Ovary (tissue), 9 donors: ENCODE data around the gene ERI3. TPM values are rescaled to one million over a fixed set of nuclear protein-coding genes. Genes with fewer than 3 reads are reported as not detected.

Experiments used
- DNase-seq, 5 donors: peaks; one replicate each; pipeline ENCODE4 v3.0.0-alpha.2; 2019 to 2020
- H3K27ac ChIP-seq, 2 donors: fragments of 200-600 bp; one replicate each; pipeline versions ENCODE4 v1.5.1 to v1.8.0; 2019 to 2022
- H3K27me3 ChIP-seq: fragments of 200-600 bp; one replicate; pipeline ENCODE4 v1.8.0; 2022
- H3K36me3 ChIP-seq: fragments of 200-600 bp; sonication (generic); one replicate; pipeline ENCODE4 v1.5.1; 2019
- H3K4me1 ChIP-seq: one replicate; pipeline ENCODE4 v1.8.1; 2013; ENCODE audit warnings: mild to moderate bottlenecking, moderate library complexity; ENCODE audit not compliant: insufficient read depth
- H3K4me3 ChIP-seq: fragments of 200-600 bp; sonication (generic); one replicate; pipeline ENCODE4 v1.5.1; 2017
- H3K9me3 ChIP-seq, 2 donors: fragments of 200-600 bp in 1 of 2; sonication (generic) in 1 of 2; one replicate each; pipeline versions ENCODE4 v1.5.1 to v1.8.1; 2013 to 2019; ENCODE audit warnings: mild to moderate bottlenecking in 1 of 2, moderate library complexity in 1 of 2
- EP300 ChIP-seq: sonication (generic); formaldehyde crosslinking; IDR thresholded peaks from one replicate; pipeline ENCODE4 v1.6.1; 2017; ENCODE audit warnings: antibody characterized with exemption
- POLR2A ChIP-seq: fragments of 450-650 bp; IDR thresholded peaks from one replicate; pipeline ENCODE4 v1.6.1; 2017; ENCODE audit warnings: antibody characterized with exemption, mild to moderate bottlenecking, moderate library complexity
- WGBS, 3 donors: extraction: QIAGEN DNeasy Blood & Tissue Kit in 1 of 3; methylation state at CpG; one replicate each; pipeline versions ENCODE4 v1.1.5 to v1.1.7; 2013 to 2017; 5-methylcytosine and 5-hydroxymethylcytosine counted together
- intact Hi-C, 4 donors: fragments of 100-400 bp; cut with DNase I; formaldehyde crosslinking; loops; one replicate each; pipeline versions ENCODE4 v1.11.0 to v1.15.1; 2022 to 2023
- polyA plus RNA-seq, 2 donors: library from polyadenylated mRNA; stranded (reverse); fragments of 200-250 nt in 1 of 2; fragments of 350-450 nt in 1 of 2; fragmentation: Illumina TruSeq in 1 of 2; extraction: RNeasy Lipid Tissue Mini Kit (QIAGEN cat#74804) in 1 of 2; gene quantifications; one replicate each; pipeline ENCODE4 v1.2.3, GENCODE V29; 2013 to 2014
- total RNA-seq, 7 donors: library from RNA; depleted of rRNA in 2 of 7; stranded (reverse); fragments of >200 nt in 2 of 7; fragmentation: NEBNext Ultra II Directional in 3 of 7; extraction: Animal tissue kit (Norgen Biotek cat#: 25700) in 3 of 7; gene quantifications; one replicate each; pipeline versions ENCODE4 v1.1.0 to v1.2.4, GENCODE V29; 2016 to 2023
- TF ChIP-seq, protein P1 (sequence below), 3 donors: fragments of 450-650 bp in 2 of 3; fragments of 200-600 bp in 1 of 3; IDR thresholded peaks; one replicate each; pipeline versions ENCODE4 v1.5.1 to v1.8.0; 2016 to 2022; ENCODE audit warnings: antibody characterized with exemption in 3 of 3, mild to moderate bottlenecking in 1 of 3
- donor health status: DM: no; HTN: no; CAD: no; lungs with moderate emphysema.
- donor health status: DM: no; HTN: no; CAD: no.
- donor health status: Bipolar disorder and iron deficiency.
- donor health status: DM: yes; HTN: yes; CAD: no.
- donor health status: DM: no; HTN: no; CAD: no.
- donor health status: DM: yes; HTN: yes; CAD: no.

The ERI3 gene
- total and polyA plus RNA-seq, 9 donors, result 35.4 to 67.0 (median 48.9) TPM

DNA sequence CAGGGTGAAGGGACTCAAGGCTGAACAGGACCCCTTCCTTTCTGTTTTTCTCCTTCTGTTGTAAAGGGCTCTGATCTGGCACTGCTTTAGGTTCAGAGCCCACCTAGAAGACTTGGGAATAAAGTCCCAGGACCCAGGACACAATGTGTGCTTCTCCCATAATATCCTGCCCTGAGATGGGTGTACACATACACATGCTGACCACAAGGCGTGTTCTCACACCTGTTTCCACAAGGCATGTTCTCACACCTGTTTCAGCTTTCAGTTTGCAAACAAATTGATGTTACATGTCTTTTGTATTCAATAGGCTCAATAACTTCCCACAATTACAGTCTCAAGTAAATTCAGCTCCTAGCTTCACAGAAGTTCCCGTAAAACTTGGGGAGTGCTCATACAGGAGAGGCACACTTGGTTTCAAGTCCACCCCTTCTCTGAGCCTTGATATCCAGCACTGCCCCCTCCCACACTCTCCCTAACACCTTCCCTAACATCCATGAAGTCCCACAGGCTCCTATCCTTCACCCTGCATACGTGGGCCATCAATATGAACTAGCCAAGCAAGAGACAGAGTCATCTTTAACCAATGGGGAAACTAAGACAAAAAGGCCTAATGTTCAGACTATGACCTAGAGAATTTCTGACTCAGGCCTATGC is 41.7 kb downstream of the ERI3 start:
- Histone ChIP-seq H3K36me3 (no peaks in the 10 kb centered on the region), H3K27ac (no peak overlapping the region), H3K4me3 (no peak overlapping the region), H3K27me3 (no peaks in the 10 kb centered on the region), H3K4me1 (no peaks in the 10 kb centered on the region), H3K9me3 (no peaks in the 10 kb centered on the region)
- WGBS, 3 donors, result 83 to 92% (median 91%) methylated on average over 3 of the region's 3 CpGs
- TF ChIP-seq, protein P1, sequence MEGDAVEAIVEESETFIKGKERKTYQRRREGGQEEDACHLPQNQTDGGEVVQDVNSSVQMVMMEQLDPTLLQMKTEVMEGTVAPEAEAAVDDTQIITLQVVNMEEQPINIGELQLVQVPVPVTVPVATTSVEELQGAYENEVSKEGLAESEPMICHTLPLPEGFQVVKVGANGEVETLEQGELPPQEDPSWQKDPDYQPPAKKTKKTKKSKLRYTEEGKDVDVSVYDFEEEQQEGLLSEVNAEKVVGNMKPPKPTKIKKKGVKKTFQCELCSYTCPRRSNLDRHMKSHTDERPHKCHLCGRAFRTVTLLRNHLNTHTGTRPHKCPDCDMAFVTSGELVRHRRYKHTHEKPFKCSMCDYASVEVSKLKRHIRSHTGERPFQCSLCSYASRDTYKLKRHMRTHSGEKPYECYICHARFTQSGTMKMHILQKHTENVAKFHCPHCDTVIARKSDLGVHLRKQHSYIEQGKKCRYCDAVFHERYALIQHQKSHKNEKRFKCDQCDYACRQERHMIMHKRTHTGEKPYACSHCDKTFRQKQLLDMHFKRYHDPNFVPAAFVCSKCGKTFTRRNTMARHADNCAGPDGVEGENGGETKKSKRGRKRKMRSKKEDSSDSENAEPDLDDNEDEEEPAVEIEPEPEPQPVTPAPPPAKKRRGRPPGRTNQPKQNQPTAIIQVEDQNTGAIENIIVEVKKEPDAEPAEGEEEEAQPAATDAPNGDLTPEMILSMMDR (IDR thresholded peaks at IDR 0.05), result no peak
- no peak for TF ChIP-seq EP300
- no peak for TF ChIP-seq POLR2A
- DNase-seq, result no peak
- intact Hi-C loops, result no loop called here

DNA sequence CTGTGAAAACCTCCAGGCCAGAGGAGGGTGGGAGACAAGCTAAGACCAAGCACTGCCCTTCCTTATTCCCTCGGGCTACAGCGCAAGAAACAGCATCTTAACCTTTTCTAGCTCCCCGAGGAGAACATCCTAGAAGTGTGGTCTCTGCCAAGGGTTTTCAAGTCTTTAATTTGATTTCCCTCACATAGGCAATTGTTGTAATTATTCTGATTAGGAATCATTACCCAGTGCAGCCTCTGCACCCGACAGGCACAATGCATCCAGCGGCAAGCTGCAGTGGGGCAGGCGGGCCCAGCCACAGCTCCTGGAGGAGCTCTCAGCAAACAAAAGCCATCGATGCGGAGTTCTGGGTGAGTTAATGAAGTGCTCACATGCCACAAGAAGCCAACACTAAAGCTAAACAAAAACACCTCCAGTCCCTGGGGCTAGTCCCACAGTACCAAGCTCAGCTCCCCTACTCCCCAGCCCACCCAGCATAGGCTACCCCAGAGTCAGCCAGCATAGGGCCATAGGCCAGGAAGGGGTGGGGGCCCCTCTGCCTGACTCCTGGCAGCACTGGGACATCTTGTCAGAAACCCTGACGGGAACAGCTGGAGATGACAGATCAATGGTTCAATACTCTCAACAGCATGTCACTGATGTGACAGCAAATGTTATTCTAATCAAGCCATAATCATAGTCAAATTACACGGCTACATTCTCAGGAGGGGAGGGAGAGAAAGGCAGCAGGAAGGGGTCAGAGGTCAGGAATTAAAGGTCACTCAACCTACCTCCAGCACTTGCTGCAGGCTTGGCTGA is 42.5 kb downstream of the ERI3 start:
- TF ChIP-seq, protein P1 (IDR thresholded peaks at IDR 0.05), result no peak
- TF ChIP-seq EP300 (no peak), POLR2A (no peak)
- WGBS, 3 donors, result 86 to 90% (median 86%) methylated on average over 10 of the region's 10 CpGs
- intact Hi-C loops, result no loop called here
- H3K27ac ChIP-seq, result no peak overlapping the region
- no peaks in the 10 kb centered on the region for H3K27me3 ChIP-seq
- no peak for DNase-seq
- no peaks in the 10 kb centered on the region for H3K36me3 ChIP-seq
- no peak overlapping the region for H3K4me3 ChIP-seq
- H3K4me1 ChIP-seq, result no peaks in the 10 kb centered on the region
- no peaks in the 10 kb centered on the region for H3K9me3 ChIP-seq

DNA sequence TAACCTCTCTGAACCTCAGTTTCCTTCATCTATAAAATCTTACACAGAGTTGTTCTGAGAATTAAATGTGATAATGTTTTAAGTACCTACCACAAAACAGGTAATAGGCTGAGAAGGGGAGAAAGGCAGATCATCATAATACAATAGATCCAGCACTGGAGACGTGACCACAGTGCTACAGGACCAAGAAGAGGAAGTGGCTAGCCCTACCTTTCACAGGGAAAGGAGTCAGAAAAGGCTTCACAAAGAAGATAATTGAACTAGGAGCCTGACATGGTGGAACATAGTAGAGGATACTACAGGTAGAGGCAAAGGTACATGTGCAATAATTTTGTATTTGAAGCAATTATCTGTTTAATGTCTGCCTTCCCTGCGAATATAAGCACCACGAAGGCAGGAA is 45.1 kb downstream of the ERI3 start:
- intact Hi-C loops, result no loop called here
- no peaks in the 10 kb centered on the region for H3K36me3 ChIP-seq
- no peak for TF ChIP-seq POLR2A
- no peak for TF ChIP-seq EP300
- TF ChIP-seq, protein P1 (IDR thresholded peaks at IDR 0.05), result no peak
- H3K9me3 ChIP-seq, result no peaks in the 10 kb centered on the region
- H3K4me3 ChIP-seq, result no peak overlapping the region
- no peak overlapping the region for H3K27ac ChIP-seq
- no peaks in the 10 kb centered on the region for H3K27me3 ChIP-seq
- no peak for DNase-seq
- WGBS, 3 donors, result 94 to 98% (median 97%) methylated on average over 3 of the region's 3 CpGs
- no peaks in the 10 kb centered on the region for H3K4me1 ChIP-seq

DNA sequence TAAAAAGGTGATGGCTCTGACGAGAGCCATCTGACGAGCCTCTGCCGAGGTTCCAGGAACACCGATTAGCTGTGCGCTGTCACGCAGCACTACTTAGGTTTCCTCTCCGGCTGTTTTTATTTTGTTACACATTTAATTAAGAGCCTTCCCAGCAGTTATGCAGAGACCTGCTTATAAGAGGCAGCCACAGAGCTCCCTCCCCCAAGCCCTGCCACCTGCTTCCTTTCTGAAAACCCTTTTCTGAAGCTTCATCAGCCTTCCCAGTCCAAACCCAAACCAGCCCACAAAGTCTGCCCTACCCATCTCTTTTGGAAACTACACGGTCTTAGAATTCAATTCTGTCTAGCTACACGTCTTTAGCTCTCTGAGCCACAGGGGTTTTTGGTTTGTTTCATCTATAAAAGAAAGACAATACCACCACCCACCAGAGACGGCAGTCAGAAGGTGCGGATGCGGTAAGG is 49.1 kb downstream of the ERI3 start:
- TF ChIP-seq POLR2A, result no peak
- TF ChIP-seq, protein P1 (IDR thresholded peaks at IDR 0.05), result no peak
- no peak for TF ChIP-seq EP300
- H3K36me3 ChIP-seq, result no peaks in the 10 kb centered on the region
- no peak for DNase-seq
- H3K27me3 ChIP-seq, result no peaks in the 10 kb centered on the region
- H3K4me3 ChIP-seq, result no peak overlapping the region
- H3K4me1 ChIP-seq, result no peaks in the 10 kb centered on the region
- H3K9me3 ChIP-seq, result no peaks in the 10 kb centered on the region
- WGBS, 3 donors, result 76 to 84% (median 83%) methylated on average over 12 of the region's 12 CpGs
- no peak overlapping the region for H3K27ac ChIP-seq
- intact Hi-C loops, result no loop called here
